ENCODE results near the gene GDF10.

GRCh38 chr10:47255033-47255813, 44.8 kb upstream of the GDF10 start:
- no peak for TF ChIP-seq TAF1 (IDR thresholded peaks at IDR 0.05; ENCODE audit: low read depth)
- no peak for TF ChIP-seq CTCF (IDR thresholded peaks at IDR 0.05; ENCODE audit: poor library complexity, severe bottlenecking)
- no peak for TF ChIP-seq EZH2 (IDR thresholded peaks at IDR 0.05; ENCODE audit: borderline replicate concordance, insufficient read depth, low read length, poor library complexity, severe bottlenecking)
- no peak for TF ChIP-seq EP300 (conservative IDR thresholded peaks at IDR 0.05; ENCODE audit: poor library complexity, severe bottlenecking)
- TF ChIP-seq POLR2AphosphoS5 (IDR thresholded peaks at IDR 0.05), result no peak
- TF ChIP-seq REST (IDR thresholded peaks at IDR 0.05; ENCODE audit: borderline replicate concordance), result no peak
- no peak for TF ChIP-seq RAD21 (conservative IDR thresholded peaks at IDR 0.05)
- no peak for TF ChIP-seq SMC3 (conservative IDR thresholded peaks at IDR 0.05; ENCODE audit: poor library complexity)

All from neural cell (in vitro differentiated cells).